Measurements from ENCODE around the gene ZAP70.

The ZAP70 gene

DNA sequence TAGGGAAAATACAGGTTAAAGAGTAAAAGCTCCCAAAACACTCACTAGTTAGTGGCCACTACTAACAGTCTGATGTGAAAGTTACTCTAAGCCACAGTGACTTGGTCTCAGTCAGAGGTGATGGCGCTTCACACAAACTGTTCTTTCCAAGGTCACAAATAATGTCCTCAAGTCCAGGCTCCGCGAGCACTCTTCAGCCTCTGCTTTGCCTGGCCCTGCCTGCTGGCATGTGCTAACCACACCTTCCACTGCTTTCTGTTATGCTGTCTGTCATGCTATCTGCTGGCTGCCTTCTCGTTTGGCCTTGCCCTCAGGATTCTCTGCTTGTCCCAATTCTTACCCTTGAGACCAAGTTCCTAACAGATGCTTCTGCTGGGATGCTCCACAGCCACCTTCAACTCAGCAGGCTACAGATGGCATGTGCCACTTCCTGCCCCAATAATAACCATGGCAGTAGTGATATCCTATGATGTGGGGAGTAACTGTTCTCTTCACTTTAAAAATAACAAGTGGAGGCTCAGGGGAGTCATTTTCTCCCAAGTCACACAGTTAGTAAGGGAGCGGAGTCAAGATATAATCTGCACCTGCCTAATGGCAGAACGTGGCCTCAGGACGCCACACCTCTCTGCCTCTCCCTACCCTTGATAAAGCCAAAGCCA is 75.7 kb downstream of the ZAP70 start:
- no peak for DNase-seq (ENCODE audit: low read depth)
